NCI-H774 (cell line): ENCODE measurements around the gene ATG5.
A peak's percentile ranks its signal among the peaks of the same experiment; 100 is the strongest.
"Not testable (repeated sequence)": the region's sequence is repeated elsewhere in the genome, so short reads cannot be mapped to it uniquely, and the experiment has no call there.

Experiments used
- DNase-seq: peaks from one replicate; lab custom pipeline; 2025; lab: John Stamatoyannopoulos, UW

ATG5 gene

DNA sequence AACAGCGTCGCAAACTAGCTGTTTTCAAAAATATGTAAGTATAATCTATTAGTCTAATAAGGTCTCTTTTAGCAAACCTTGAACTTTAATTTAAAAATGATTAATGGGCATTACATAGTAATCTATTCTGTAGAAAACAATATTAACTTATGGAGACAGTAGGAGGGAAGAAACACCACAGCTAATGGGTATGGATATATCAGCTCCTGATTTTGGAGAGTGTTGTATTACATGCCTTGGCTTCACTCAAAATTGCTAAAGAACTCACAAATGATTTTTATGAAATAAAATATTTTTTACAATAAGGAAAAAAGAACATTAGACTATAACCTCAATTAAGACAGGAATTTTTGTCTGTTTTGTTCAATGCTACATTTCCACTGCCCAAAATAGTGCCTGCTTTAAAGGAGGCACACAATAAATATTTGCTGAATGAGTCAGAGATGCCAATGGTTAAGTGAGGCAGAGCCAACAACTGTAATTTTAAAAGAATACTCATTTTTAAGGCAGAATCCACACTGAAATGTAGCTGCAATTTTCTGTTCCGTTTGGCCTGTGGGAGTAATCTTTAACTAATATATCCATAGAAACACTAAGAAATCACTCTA, 15.7 kb downstream of the ATG5 start:
- DNase-seq, result peak; percentile 25

DNA sequence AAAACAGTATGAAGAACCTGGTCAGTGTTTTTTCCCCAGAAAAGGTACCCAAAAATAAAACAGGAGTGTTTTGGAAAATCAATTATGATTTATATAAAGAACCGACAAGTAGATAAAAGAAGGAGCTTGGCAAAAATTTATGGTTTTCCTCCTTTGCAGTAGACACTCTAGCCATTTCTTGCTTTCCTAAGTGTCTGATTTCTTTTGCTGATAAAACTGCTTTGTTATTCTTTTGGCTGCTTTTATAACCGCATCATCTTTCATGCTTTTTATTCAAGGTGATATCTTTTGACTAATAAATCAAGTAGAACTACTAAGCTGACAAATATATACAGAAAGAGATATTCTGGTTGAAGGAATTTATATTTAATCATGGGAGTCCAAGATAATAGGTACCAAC, 16.6 kb downstream of the ATG5 start:
- no peak for DNase-seq

DNA sequence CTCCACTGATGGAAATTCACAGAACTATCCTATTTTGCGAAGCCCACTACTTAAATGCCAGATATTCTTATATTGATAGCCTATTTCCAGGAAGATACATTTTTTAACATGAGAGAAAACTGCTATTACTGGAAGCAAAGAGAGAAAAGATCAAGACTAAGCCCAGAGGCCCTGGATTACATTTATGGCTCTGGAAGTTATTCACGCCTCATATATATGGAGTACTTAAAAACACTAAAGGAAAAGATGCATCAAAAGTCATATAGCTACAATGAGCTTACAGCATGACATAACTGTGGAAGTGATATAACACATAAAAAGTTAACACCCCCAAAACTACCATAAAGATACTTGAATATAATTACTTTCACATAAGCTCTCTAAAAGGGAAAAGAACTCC, 19.8 kb downstream of the ATG5 start:
- no peak for DNase-seq

DNA sequence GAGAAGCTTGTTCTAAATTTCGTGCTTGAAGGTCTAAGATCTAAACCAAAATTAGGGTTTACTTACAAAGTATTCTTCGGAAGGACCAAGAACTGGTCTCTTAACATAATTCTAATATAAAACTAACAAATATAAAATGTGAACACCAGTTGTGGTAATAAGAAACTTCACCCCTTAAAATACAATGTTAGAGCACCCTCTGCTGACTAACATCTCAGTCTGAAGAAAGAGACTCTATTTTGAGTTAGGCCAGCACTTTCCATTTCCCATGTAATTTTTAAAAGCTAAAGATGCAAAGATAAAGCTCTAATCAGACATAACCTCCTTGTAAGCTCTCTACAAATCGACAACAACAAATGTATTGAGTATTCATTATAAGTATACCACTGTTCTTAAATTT, 24.6 kb downstream of the ATG5 start:
- DNase-seq, result peak; percentile 30

DNA sequence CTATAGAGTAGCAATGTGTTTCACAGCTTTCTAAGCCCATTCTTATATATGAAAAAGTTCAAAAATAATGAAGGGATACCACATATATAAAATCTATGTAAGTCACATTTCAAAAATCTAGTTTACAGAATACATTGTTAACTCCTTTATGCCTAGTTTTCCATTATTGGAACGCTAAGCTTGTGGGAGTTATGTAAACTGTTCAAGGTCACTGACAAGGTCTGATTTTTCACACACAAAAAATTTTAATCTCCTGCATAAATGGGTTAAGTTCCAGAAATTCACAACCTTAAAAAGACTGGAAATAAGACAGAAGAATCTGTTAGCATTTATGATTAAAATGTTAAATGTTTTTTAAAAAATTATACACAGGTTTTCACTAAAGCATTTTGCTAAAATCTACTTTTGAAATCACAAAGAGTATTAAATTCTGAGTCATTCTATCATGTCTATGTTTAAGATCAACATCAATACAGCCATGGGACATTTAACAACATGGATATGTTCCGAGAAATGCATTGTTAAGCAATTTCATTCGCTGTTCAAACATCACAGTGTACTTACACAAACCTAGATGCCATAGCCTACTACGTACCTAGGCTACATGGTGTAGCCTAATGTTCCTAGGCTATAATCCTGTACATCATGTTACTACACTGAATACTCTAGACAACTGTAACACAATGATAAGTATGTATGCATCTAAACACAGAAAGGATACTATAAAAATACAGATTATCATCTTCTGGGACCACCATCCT, 25.4 kb downstream of the ATG5 start:
- DNase-seq, result no peak

DNA sequence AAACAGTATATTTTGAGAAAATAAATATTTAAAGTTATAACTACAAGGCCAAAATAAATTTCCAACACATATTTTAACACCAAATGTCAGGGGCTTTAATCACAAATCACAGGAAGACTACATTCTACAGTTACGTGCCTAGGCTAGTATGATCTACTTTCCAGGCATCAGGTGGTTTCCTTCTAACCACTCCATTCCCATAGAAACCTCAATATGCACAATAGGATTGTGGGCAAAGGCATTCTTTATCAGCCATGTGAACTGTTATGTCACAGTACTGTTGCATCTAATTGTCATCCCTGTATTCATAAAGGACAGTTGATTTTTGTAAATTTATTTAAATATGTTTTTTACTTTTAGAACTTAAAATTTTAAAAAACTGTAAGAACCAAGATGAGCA, 32.4 kb downstream of the ATG5 start:
- no peak for DNase-seq

DNA sequence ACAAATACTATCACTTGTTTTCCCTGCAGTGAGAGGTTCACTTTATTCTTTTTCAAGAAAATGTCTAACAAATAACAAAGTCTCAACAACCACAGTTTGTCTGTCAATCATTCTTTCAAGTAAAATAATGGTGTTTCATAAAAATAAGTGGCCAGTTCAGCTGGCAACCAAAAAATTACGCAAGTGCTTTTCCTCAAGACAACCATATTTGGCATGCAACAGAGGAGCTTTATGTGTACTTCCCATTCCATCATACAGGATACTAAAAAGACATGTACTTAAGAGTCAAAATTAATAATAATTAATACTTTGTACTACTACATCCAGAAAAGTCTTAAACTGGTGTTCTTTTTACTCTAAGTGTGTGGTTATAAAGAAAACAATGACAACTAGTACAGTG, 34.6 kb downstream of the ATG5 start:
- DNase-seq, result no peak

DNA sequence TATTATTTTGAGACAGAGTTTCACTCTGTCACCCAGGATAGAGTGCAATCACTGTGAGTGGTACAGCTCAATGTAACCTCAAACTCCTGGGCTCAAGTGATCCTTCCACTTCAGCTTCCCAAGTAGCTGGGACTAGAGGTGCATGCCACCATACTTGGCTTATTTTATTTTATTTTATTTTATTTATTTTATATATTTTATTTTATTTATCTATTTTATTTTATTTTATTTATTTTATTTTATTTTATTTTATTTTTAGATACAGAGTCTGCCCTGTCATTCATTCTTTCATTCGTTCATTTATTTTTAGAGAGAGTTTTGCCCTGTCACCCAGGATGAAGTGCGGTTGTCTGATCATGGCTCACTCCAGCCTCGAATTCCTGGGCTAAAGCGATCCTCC, 35.5 kb downstream of the ATG5 start:
- no peak for DNase-seq

DNA sequence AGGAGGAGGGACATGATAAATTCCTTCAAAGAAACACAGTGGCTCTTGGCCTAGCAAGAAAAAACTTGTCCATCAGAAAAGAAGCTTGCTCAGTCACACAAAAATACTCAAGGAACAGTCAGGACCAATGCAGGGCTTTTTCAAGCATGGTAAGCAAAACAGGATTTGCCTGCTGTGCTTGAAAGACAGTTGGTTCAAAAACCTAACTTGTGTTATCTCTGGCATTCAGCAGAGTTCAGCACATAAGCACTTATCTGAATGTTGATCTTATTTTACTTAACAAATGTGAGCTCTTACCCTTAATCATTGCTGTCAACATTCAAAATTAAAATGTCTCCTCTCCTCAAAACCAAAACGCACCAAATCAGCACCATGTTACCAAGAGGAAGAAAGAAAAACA, 38.3 kb downstream of the ATG5 start:
- no peak for DNase-seq

DNA sequence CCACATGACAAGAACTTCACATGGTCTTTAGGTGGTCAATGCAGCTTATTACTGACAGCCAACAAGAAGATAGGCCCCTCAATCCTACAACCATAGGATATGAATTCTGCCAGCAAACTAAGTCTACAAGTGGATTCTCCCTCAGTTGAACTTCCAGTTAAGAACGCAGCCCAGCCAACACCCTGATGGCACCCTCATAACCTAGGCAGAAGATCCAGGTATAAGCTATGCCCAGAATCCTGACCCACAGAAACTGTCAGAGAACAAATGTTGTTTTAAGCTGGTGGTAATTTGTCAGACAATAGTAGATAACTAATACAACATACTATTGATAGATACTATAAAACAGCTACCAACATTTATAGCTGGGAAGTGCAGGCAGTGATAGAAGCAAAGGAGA, 38.8 kb downstream of the ATG5 start:
- no peak for DNase-seq

DNA sequence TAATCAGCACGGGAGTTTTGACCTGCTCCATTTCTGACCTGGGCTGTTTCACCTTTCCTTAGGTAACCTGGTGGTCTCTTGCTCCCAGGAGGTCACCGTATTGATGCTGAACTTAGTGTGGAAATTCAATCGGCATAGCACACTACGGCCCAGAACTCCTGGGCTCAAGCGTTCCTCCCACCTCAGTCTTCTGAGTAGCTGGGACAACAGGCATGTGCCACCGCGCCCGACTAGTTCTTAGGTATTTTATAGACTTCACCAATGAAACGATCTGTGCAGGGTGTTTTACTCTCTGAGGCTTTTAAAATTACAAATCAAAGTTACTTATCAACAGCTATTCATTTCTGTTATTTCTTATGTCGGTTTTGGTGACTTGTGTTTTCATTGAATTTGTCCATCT, 42.1 kb downstream of the ATG5 start:
- DNase-seq, result no peak

DNA sequence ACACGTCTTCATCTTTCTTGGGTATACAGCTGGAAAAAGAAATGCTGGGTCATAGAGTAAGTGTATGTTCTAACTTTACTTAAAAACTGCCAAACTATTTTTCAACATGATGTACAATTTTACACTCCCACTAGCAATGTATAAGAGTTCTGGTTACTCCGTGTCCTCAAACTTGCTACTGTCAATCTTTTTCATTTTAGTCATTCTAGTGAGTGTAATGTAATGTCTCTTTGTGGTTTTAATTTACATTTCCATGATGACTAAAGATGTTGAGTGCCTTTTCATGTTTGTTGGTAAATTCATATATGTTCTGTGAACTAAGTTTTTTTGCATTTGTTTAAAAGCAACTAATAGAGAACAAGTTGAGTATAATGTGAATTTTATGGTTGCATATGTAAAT, 43.9 kb downstream of the ATG5 start:
- DNase-seq, result no peak

DNA sequence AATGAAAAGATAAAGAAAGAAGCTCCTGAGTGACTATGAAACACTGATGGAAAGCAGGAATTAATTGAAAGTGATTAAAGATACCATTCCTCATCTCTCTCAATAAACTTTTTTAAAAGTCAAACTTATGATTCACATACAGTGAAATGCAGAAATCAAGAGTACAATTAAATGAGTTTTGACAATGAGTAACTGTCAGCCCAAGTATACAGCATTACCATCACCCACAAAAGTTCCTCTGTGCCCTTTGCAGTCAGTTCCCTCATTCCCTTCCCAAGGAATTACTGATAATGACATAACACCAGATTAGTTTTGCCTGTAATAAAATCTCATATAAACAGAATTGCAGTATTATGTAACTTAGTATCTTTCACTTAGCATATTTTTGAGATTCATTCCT, 44.5 kb downstream of the ATG5 start:
- DNase-seq, result no peak

DNA sequence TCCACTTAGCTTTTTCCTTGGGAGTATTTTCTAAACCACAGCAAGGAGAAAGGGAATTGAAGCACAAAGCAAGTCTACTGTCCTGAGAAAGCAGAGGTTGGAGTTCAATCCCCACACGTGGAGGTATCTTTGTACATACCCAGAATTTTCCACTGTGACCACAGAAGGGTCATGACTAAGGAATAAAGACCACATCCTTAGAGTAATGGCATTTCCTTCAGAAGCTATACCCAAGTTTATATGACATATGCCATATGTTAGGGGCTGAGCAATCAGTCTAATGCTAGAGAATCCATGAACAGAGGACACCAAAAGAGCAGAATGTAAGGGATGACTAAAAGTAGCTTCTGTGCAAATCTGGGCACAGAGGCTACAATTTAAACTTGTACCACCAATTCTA, 46.4 kb downstream of the ATG5 start:
- DNase-seq, result no peak

DNA sequence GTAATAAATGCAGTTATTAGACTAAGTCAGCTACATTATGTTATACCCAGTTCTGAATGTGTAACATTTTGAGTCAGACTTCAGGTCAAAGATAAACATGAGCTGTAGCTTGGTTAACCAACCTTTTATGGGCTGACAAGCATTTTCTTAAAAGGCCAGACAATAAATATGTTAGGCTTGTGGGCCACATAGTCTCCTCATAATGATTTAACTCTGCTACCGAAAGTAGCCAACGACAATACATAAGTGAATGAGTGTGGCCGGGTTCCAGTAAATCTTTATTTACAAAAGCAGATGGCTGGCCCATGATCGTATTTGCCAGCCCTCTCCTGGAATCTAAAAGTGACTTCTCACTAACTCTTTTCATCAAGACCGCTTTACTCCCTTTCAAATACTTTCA, 49.9 kb downstream of the ATG5 start:
- peak; percentile 33 for DNase-seq

DNA sequence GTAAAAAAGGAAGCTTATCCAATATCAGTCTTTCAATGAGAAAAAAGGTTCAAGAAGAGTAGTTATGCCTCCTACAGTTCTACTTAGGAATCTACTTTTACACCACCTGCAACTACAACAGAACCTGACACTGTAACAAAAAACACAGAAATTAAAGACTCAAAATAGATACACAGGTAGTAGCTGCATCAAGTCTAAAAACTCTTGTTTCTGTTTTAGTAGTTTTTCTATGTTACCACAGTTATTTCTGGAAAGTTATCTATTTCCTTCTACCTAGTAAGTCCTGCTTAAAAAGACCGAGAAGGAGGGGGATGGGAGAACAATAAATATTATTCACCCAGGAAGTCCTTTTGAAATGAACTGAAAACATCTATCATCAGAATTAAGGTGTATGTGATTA, 52.5 kb downstream of the ATG5 start:
- no peak for DNase-seq

DNA sequence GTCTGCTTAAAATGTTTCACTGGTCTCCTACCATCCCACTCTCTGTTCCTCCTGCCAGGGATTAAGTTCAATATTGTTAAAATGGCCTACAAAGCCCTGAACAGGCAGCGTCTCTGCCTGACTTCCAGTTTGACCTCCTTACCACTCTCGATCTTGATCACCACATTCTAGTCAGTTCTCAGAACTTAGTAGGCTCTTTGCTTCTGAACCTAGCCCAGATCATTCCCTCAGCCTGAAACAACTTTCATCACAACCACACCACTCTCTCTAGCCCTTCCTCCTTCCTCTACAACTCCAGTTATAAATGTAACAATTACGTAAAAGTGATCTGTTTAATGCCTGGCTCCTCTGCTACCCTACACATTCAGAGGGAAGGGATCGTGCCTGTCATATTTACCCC, 53.3 kb downstream of the ATG5 start:
- DNase-seq, result no peak

DNA sequence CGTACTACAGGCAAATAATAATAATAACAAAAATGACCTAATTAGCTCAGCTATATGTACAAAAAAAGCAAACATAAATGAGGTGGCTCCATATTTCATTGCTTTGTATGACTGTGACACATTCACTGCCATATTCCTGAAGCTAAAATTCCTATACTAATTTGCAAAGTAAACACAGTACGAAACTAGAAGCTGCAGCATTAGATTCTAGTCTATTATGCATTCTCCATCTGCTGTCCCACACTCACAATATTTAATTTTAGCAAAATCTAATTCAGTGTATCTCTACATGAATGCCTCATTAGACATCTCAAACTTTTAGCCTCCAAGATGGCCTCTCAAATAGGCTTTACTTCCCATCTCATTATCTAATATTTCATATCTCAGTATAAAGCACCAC, 55.1 kb downstream of the ATG5 start:
- DNase-seq, result no peak

DNA sequence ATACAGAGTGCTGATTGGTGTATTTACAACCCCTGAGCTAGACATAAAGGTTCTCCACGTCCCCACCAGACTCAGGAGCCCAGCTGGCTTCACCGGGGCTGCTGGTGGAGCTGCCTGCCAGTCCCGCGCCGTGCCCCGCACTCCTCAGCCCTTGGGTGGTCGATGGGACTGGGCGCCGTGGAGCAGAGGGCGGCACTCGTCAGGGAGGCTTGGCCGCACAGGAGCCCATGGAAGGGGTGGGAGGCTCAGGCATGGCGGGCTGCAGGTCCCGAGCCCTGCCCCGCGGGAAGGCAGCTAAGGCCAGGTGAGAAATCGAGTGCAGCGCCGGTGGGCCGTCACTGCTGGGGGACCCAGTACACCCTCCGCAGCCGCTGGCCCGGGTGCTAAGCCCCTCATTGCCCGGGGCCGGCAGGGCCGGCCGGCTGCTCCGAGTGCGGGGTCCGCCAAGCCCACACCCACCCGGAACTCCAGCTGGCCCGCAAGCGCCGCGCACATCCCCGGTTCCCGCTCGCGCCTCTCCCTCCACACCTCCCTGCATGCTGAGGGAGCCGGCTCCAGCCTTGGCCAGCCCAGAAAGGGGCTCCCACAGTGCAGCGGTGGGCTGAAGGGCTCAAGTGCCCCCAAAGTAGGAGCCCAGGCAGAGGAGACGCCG, 56.2 kb downstream of the ATG5 start:
- DNase-seq, result not testable (repeated sequence)

DNA sequence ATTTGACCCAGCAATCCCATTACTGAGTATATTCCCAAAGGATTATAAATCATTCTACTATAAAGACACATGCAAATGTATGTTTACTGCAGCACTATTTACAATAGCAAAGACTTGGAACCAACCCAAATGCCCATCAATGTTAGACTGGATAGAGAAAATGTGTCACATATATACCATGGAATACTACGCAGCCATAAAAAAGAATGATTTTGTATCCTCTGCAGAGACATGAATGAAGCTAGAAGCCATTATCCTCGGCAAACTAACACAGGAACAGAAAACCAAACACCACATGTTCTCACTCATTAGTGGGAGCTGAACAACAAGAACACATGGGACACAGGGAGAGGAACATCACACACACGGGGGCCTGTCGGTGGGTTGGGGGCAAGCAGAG, 57.1 kb downstream of the ATG5 start:
- not testable (repeated sequence) for DNase-seq

DNA sequence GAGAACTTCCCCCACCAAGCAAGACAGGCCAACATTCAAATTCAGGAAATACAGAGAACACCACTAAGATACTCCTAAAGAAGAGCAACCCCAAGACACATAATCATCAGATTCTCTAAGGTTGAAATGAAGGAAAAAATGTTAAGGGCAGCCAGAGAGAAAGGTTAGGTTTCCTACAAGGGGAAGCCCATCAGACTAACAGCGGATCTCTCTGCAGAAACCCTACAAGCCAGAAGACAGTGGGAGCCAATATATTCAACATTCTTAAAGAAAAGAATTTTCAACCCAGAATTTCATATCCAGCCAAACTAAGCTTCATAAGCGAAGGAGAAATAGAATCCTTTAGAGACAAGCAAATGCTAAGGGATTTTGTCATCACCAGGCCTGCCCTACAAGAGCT, 61.1 kb downstream of the ATG5 start:
- DNase-seq, result not testable (repeated sequence)

DNA sequence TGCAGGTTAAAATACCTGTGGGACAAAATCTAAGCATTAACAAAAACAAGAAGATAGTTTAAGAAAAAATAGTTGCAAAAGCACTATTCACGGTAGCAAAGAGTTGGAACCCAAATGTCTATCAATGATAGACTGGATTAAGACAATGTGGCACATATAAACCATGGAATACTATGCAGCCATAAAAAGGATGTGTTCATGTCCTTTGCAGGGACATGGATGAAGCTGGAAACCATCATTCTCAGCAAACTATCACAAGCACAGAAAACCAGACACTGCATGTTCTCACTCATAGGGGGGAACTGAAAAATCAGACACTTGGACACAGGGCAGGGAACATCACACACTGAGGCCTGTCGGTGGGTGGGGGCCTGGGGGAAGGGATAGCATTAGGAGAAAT, 65.8 kb downstream of the ATG5 start:
- not testable (repeated sequence) for DNase-seq

DNA sequence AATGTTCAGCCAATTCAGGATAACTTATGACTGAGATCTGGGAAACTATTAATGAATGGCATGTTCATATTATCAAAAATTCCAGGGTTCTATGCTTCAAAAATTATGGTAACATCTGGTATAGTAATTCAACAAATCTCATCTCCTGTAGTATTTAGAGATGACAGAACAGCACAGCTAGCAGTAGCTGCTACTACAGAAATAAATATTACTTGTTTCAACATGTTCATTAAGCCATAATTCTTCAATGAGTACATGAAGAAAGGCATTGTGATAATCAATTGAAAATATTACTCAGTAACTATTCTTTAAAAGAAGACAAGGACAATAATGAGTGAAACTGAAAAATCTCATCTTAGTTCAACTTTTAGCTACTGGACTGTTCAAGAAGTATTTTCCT, 66.8 kb downstream of the ATG5 start:
- no peak for DNase-seq

DNA sequence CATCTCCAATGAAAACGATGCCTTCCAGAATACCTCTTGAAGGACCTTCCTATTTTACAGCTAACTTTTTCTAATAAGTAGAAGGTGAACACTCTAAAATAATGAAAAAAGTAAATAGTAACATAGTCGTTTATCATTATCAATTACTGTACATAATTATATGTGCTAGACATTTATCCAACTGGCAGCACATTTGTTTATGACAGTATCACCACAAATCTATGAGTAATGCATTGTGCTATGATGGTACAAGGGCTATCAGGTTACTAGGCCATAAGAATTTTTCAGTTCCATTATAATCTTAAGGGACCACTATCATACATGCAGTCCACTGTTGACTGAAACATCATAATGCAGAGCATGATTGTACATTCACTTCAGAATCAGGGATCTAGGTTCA, 68.4 kb downstream of the ATG5 start:
- no peak for DNase-seq
